GM18951 (cell line): ENCODE data around the gene UBN1.

Experiments
- POLR2A ChIP-seq: IDR thresholded peaks from 4 replicates; pipeline ENCODE4 v1.6.1; 2011; ENCODE audit warnings: mild to moderate bottlenecking; ENCODE audit not compliant: insufficient read length, insufficient read depth; ENCODE audit errors: extremely low read depth
- in situ Hi-C: fragments of 300-500 bp; cut with MboI; formaldehyde crosslinking; loops from one replicate; pipeline ENCODE4 v1.12.0; 2022; ENCODE audit warnings: low sequenced_read_pairs, mixed read lengths, inconsistent platforms; ENCODE audit not compliant: unreplicated experiment

The UBN1 gene

DNA sequence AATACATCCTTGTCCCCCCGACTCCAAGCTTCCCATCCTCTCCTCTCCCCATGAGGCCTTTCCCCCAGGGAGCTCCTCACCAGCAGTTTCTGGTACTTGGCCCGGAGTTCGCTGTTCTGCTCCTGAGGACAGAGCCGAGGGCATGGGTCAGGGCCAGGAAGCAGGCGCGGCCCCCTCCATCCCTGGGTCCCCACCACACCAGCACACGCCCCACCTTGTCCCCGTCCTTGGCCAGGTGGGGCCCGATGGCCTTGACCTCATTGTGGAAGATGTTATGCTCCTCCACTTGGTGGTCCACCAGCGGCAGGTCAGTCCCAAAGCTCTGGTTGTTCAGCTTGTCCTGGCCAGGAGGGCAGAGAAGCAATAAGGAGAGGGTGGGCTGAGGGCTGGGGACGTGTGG, 53.5 kb downstream of the UBN1 start:
- in situ Hi-C loops = no loop called here
- TF ChIP-seq POLR2A = no peak

DNA sequence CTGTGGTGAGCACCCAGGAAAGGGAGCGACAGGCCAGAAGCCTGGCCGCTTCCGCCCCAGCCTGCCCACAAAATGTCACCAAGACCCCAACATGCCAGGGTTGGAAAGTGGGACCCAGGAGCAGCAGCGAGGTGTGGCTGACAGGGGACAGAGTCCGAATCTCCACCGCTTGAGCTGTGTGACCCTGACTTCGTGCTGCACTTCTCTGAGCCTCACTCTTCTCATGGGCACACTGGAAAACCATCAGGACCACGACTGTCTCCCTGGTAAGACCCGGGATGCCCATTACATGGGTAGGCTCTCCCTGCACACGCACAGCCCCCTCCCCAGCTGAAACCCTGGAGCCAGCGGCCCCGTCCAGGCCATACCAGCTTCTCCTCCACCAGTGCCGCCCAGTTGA, 54.8 kb downstream of the UBN1 start:
- TF ChIP-seq POLR2A = no peak
- in situ Hi-C loops = no loop called here

DNA sequence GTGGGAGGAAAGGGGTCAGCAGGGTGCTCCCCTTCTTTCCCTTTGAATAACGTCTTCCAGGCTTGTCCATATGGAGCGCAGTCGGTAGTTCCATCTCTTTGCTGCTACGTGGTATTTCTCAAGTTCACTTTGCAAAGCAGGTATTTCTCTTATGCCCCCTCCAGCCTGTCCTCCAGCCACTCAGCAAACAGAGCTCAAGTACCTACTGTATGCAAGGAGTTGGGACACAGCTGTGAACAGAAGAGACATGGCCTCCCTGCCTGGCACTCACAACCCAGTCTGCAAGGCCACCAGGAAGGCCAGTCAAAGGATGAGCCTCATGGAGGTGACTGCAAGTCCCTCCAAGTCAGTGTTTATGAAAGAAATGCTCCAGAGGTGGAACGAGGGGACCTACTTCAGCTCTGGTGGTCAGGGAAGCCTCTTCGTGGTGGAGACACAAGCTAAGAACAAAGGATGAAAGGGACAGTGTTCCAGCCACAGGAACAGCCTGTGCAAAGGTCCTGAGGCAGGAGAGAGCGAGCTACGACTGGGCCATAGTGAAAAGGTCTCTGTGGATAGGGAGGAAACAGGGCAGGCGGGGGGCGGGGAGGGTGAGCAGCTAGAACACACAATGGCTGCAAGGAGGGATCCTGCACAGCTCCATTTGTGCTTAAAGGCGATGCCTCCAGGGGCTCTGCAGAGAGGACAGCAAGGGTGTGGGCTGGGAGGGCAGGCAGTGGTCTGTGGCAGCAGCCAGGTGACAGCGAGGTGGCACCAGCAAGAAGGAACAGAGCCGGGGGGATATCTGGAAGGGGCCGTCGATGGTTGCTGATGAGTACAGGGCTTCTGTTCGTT, 57.0 kb downstream of the UBN1 start:
- no peak for TF ChIP-seq POLR2A
- in situ Hi-C loops = no loop called here

DNA sequence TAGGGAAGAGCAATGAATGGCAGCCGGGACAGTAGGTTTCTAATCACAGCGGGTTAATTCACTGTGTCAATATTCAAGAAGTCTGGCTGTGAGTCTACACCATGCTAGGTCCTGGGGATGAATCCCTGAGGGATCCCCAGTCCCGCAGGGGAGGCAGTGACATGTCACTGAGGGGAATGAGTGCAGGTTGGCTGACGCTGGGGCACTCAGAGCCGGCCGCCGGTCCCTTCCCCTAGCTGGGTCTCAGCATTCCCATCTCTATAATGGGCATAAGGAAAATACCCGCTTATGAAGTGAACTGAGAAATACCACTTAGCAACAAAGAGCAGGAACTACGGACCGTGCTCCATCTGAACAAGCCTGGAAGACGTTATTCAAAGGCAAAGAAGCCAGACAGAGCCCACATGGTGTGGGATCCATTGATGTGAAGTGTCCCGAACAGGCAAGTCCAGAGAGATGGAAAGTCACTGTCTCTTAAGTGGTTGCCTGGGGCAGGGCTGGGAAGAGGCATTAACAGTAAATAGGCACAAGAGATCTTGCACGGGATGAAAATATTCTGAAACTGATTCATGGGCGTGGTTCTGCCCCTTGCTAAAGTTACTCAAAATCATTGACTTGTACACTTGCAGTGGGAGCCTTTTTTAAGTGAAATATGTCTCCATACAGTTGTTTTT, 57.8 kb downstream of the UBN1 start:
- in situ Hi-C loops = no loop called here
- TF ChIP-seq POLR2A = no peak

DNA sequence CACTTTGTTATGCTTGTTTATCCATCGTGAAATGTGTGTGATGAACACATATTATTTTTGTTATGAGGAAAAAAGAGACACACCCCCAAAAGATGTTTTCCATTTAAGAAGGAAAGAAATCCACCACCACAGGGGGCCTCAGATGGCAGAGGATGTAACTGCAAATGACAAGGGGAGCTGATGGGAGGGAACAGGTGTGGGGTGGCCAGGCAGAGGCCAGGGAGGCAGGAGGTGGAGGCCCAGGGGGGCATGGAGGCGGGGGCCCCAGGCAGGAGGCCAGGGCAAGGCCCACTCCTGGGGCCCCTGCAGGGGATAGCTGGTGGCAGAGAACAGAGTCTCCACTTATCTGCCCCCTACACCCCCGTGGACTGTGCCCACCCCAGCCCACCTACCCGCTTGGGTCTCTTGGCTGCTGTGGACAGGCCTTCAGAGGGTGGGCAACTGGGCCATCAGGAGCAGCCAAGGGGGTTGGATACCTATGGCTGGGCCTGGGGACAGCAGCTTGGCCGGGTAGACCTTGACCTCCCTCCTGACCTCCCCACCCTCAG, 61.6 kb downstream of the UBN1 start:
- in situ Hi-C loops = no loop called here

DNA sequence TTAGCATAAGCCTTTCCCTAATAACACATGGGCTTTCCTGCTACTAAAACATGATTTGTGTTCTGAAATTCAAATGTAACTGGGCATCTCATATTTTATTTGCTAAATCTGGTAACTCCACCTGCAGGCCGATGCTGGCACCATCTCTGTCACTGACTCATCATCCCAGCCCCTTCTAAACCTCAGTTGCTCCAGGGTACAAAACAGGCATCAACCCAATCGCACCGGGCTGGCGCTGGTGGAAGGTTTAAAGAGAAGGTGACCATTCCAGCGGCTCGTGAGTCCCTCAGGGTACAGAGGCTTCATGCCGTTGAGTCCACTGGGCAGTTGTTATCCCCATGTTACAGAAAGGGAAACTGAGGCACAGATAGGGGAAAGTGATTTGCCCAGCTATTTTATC, 62.5 kb downstream of the UBN1 start:
- no peak for TF ChIP-seq POLR2A
- in situ Hi-C loops = no loop called here

More for the DNA sequence above, 61.6 kb downstream of the UBN1 start:
- TF ChIP-seq POLR2A = no peak

DNA sequence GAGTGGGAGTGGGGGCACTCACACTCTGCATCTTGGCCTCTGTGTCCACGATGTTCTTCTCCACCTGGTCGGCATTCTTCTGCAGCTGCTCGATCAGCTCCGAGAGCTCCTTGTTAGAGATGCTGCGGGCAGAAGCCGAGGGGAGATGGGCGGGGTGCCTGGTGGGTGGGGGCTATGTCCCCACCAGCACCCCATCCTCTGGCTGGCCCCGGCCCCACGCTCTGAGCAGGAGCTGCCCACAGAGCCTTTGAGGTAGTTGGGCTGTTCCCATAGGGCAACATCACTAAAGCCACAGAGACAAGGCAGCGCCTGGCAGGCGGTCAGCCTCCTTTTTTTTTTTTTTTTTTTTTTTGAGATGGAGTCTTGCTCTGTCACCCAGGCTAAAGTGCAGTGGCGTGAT, 63.5 kb downstream of the UBN1 start:
- TF ChIP-seq POLR2A = no peak
- in situ Hi-C loops = no loop called here

DNA sequence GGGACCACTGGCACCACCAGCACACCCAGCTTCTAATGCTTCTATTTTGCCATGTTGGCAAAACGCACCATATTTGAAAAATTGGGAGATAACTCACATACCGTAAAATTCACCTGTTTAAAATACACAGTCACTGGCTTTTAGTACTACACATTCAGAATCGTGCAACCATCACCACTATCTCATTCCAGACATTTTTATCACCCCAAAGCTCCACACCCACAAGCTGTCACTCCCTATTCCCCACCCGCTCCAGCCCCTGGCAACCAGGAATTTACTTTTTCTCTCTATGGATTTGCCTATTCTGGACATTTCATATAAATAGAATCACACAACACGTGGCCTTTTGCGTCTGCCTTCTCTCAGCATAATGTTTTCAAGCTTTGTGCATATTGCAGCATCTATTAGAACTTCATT, 64.7 kb downstream of the UBN1 start:
- in situ Hi-C loops = no loop called here
- TF ChIP-seq POLR2A = no peak

DNA sequence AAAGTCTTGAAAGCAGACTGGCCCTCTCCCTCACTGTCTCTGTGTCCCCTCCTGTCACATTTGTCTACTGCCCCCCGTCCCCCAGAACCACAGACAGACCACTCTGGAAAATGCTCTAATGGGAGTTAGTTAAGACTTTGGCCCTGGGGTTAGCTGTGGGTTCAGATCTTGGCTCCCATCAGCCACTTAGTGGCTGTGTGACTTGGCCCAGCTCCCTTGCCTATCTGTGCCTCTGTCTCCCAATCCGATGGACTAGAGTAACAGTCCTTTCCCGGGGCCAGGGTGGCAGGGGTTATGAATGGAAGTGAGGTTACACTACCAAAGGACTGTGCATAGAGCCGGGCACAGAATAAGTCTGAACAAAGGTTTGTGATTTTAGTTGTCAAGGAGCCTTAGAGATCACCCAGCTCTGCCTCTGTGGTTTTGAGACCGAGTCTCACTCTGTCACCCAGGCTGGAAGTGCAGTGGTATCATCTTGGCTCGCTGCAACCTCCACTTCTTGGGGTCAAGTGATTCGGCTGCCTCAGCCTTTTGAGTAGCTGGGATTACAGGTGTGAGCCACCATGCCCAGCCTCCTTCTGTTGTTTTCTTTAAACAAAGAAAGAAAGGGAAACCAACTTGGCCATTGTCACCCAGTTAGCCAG, 66.0 kb downstream of the UBN1 start:
- in situ Hi-C loops = no loop called here
- no peak for TF ChIP-seq POLR2A

DNA sequence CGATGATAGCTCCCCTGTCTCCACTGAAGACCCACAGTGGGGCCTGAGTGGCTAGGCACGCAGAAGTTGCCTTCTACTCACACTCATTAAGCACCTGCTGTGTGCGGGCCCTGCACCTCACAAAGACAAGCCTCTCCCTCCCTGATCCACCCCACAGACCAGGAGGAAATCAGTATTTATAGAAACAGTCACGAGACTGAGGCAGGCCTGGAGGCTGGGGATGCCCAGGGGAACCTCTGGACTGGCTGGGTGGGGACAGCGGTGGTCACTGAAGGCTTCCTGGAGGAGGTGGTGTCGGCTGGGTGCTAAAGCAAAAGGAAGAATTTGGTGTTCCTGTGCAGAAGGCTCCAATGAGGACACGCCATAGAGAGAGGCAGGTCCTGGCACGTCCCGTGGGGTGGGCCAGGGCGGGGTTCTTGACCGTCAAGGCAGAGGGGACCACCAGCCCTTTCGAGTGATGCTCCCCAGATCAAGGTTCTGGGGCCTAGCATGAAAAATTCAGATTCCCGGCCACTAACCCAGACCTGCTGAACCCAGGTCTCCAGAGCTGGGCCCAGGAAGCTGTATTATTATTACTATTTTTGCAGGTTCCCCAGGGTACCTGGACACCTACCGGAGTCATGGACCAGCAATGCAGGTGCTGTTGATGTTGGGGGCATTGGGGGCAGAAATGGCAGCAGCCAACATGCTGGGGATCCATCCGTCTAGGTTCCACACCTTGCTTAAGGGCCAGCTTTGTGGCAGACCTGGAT, 66.7 kb downstream of the UBN1 start:
- no peak for TF ChIP-seq POLR2A
- in situ Hi-C loops = no loop called here

DNA sequence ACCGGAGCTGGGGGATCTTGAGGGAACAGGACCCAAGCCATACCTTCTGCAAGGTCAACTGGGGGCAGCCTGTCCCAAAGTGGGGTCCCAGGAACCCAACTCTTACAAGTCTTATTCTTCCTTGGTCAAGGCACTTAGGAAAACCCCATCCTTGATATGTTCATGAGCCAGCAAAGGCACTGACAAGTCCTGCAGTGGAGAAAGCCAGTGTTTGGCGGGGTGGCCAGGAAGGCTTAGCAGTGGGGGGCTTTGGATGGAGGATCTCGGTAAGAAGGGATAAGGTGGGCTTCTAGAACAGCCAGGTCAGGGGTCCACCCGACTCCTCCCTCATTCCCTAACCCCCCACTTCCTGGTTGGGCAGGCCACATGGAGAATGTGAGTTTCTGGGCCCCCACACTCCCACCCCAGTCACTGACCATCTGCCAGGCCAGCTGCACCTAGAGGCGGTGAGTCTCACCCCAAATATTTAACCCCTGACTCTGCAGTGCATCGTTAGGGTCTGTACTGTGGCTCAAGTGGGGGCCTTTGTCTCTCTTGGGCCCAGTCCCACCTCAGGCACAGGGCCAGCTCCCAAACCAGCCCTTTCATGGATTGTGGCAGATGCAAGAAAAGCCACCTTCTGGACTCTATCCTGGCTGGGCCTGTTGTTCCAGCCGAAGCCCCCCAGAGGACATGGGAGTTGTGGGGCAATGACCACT, 67.4 kb downstream of the UBN1 start:
- TF ChIP-seq POLR2A = no peak
- in situ Hi-C loops = no loop called here

DNA sequence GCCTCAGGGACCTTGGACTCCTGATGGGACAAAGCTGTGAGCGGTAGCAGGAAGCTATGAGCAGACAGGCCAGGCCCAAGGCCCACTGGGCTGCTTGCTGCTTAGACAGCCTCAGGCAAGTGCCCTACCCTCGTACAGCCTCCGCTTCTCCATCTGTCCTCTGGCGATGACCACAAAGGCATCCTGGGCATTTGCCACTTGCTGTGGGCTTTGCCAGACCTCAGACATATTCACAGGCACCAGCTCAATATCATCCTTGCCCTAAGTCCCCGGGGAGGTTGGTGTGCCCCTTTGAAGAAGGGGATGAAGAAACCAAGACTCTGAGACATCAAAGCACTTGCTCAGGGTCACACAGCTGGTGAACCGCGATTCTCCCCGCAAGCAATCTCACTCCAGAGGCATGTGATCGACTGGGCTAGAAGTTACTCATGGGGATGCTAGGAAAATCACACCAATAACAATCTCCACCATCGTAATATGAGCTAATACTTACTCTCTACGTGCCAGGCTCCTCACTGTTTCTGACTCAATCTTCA, 68.0 kb downstream of the UBN1 start:
- in situ Hi-C loops = no loop called here
- TF ChIP-seq POLR2A = no peak
